ENCODE results near the gene UNC79. TPM values are rescaled to one million over a fixed set of nuclear protein-coding genes. Genes with fewer than 3 reads are reported as not detected.

UNC79 gene
- total and polyA plus RNA-seq, 10 of the 15 experiments (the other 5 are each of a cell fraction or from before 2014, with no cell fraction given) = 0.04 to 0.29 (median 0.14) TPM

GRCh38 chr14:93533437-93533836 is 102.7 kb downstream of the UNC79 start:
- FAIRE-seq (no peak), DNase-seq (ENCODE audit: low read depth, low spot score) (no peak), ATAC-seq (peak; percentile 59)
- RAD21 ChIA-PET (ENCODE audit: unreplicated experiment) = interaction anchor here (1.0 to 4.4 kb wide), 5 partner anchors 11 to 326 kb away, joined by 3 to 32 read pairs (median 3); no protein-coding TSS in a partner anchor
- in situ Hi-C loops (cut with MboI) = loop anchor here (25.0 kb wide), 1 partner anchor 296 kb away; no protein-coding TSS in a partner anchor
- Histone ChIP-seq H3K27ac (ENCODE audit: control insufficient read depth, insufficient read depth) (0 out of 2 replicates have a peak overlapping the region, but pooled peaks have one; percentile 13), H3K36me3 (ENCODE audit: control insufficient read depth in 2 of 2, insufficient read depth in 2 of 2, low read length in 1 of 2) (no peaks in the 10 kb centered on the region), H3K9ac (ENCODE audit: control insufficient read depth, insufficient read depth, low read length) (no peak overlapping the region), H2AFZ (ENCODE audit: control insufficient read depth, low read depth, low read length) (peak overlapping the region; percentile 35; the same call in 1 of the 2 replicates), H3K9me3 (replicated peaks; ENCODE audit: control insufficient read depth, insufficient read depth, low read length) (no peaks in the 10 kb centered on the region), H4K20me1 (ENCODE audit: control insufficient read depth, insufficient read depth) (no peaks in the 10 kb centered on the region), H3K79me2 (ENCODE audit: control insufficient read depth, insufficient read depth, low read length) (no peaks in the 10 kb centered on the region), H3K4me2 (ENCODE audit: control insufficient read depth, insufficient read depth) (peak overlapping the region; percentile 34), H3K27me3 (replicated peaks in 1 of 2; ENCODE audit: control insufficient read depth in 2 of 2, insufficient read depth in 2 of 2, low read length in 1 of 2) (no peaks in the 10 kb centered on the region), H3K4me1 (ENCODE audit: control insufficient read depth, insufficient read depth, low read length) (peaks cover 6% of the 10 kb centered on the region), H3K4me3 (no peak overlapping the region)
- no TSS peak for BruUV-seq (replicated peaks)
- POLR2A ChIA-PET = interaction anchor here (0.5 to 1.6 kb wide), 4 partner anchors 9 to 202 kb away, joined by 3 to 5 read pairs (median 4); no protein-coding TSS in a partner anchor
- 31% methylated on average over 2 of the region's 2 CpGs for WGBS (ENCODE audit: insufficient coverage, insufficient replicate concordance, low lambda C conversion rate, missing lambda C conversion rate)
- intact Hi-C loops (cut with micrococcal nuclease; ENCODE audit: unreplicated experiment) = loop anchor here (5.0 kb wide), 2 partner anchors 156 to 201 kb away; partner anchors contain the start of gene BTBD7
- CTCF ChIA-PET = interaction anchor here (0.6 to 2.2 kb wide), 13 partner anchors 7 to 420 kb away, joined by 3 to 10 read pairs (median 4); partner anchors contain the start of genes GON7 and UBR7
- TF ChIP-seq ATF2 (IDR thresholded peaks at IDR 0.05; ENCODE audit: low read length) = no peak
- TF ChIP-seq ZNF207 (IDR thresholded peaks at IDR 0.05; ENCODE audit: borderline replicate concordance) = no peak
- TF ChIP-seq TCF7 (IDR thresholded peaks at IDR 0.05; ENCODE audit: borderline replicate concordance) = no peak
- TF ChIP-seq KAT2A (conservative IDR thresholded peaks at IDR 0.05; ENCODE audit: control insufficient read depth, low read depth, low read length) = no peak
- no peak for TF ChIP-seq CUX1 (IDR thresholded peaks at IDR 0.05; ENCODE audit: insufficient replicate concordance, low read depth, low read length)
- no peak for TF ChIP-seq MLLT1 (IDR thresholded peaks at IDR 0.05)
- no peak for TF ChIP-seq YBX1 (IDR thresholded peaks at IDR 0.05)
- TF ChIP-seq BMI1 (IDR thresholded peaks at IDR 0.05; ENCODE audit: borderline replicate concordance) = no peak
- no peak for TF ChIP-seq IKZF2 (IDR thresholded peaks at IDR 0.05)
- SMC1A ChIA-PET (ENCODE audit: uncharacterized antibody, unreplicated experiment) = interaction anchor here (0.6 to 3.0 kb wide), 15 partner anchors 8 to 610 kb away, joined by 3 to 25 read pairs (median 5); partner anchors contain the start of genes CHGA, GON7 and UBR7
